ENCODE measurements around the gene MAP7D1. TPM values are rescaled to one million over a fixed set of nuclear protein-coding genes. Genes with fewer than 3 reads are reported as not detected.

The MAP7D1 gene
- total and polyA plus RNA-seq, 10 of the 15 experiments (the other 5 are each of a cell fraction or from before 2014, with no cell fraction given) = 4.4 to 97.6 (median 24.2) TPM

GRCh38 chr1:36187800-36188593 is 32.0 kb downstream of the MAP7D1 start (continued):
- TF ChIP-seq RELB (IDR thresholded peaks at IDR 0.05; ENCODE audit: low read depth) (peak; percentile 53; the same call in 1 of the 2 replicates), SREBF1 (IDR thresholded peaks at IDR 0.05; ENCODE audit: low read length) (no peak), MLLT1 (IDR thresholded peaks at IDR 0.05) (peak; percentile 29; the same call in 1 of the 2 replicates), PKNOX1 (IDR thresholded peaks at IDR 0.05) (no peak), TARDBP (IDR thresholded peaks at IDR 0.05; ENCODE audit: borderline replicate concordance) (no peak), NKRF (conservative IDR thresholded peaks at IDR 0.05) (no peak), CBX5 (IDR thresholded peaks at IDR 0.05; ENCODE audit: low read depth) (no peak), HDAC6 (IDR thresholded peaks at IDR 0.05; ENCODE audit: unreplicated experiment) (no peak), CHD2 (IDR thresholded peaks at IDR 0.05; ENCODE audit: borderline replicate concordance, low read depth, low read length) (no peak), TAF1 (IDR thresholded peaks at IDR 0.05; ENCODE audit: borderline replicate concordance, low read depth, low read length) (no peak), PAX5 (IDR thresholded peaks at IDR 0.05; ENCODE audit: borderline replicate concordance, low read depth, low read length) (no peak), NBN (IDR thresholded peaks at IDR 0.05) (peak; percentile 74), BCL11A (IDR thresholded peaks at IDR 0.05; ENCODE audit: low read depth, low read length) (no peak), POLR2AphosphoS2 (IDR thresholded peaks at IDR 0.05; ENCODE audit: low read depth, low read length) (no peak), GATAD2B (conservative IDR thresholded peaks at IDR 0.05; ENCODE audit: low read depth) (no peak), ZBTB33 (IDR thresholded peaks at IDR 0.05) (no peak), YBX1 (IDR thresholded peaks at IDR 0.05) (no peak), PML (IDR thresholded peaks at IDR 0.05; ENCODE audit: low read length) (no peak), SPI1 (IDR thresholded peaks at IDR 0.05; ENCODE audit: borderline replicate concordance, insufficient read depth, low read depth, low read length) (no peak), POLR2AphosphoS5 (IDR thresholded peaks at IDR 0.05; ENCODE audit: low read length) (no peak)
